Karpas-422 (cell line): ENCODE measurements around the gene GSTA4. TPM values are rescaled to one million over a fixed set of nuclear protein-coding genes. Genes with fewer than 3 reads are reported as not detected.

ENCODE experiments used
- DNase-seq: peaks from one replicate; pipeline ENCODE4 v3.0.0-alpha.2; 2015
- H2AFZ ChIP-seq: fragments of 200-600 bp; sonication (generic); 2 replicates; pipeline ENCODE4 v1.6.1; 2014; ENCODE audit warnings: antibody characterized with exemption, low read length, mixed read lengths
- H3K27ac ChIP-seq: fragments of 200-600 bp; sonication (generic); 2 replicates; pipeline ENCODE4 v1.5.1; 2014; ENCODE audit warnings: mild to moderate bottlenecking, low read length, moderate library complexity
- H3K27me3 ChIP-seq: fragments of 200-600 bp; sonication (generic); 2 replicates; pipeline ENCODE4 v1.6.1; 2014; ENCODE audit warnings: low read length, mixed read lengths
- H3K36me3 ChIP-seq: fragments of 200-600 bp; sonication (generic); 2 replicates; pipeline ENCODE4 v1.6.1; 2014; ENCODE audit warnings: low read length, mixed read lengths; ENCODE audit not compliant: insufficient read depth
- H3K4me1 ChIP-seq: fragments of 200-600 bp; sonication (generic); 2 replicates; pipeline ENCODE4 v1.6.1; 2014; ENCODE audit warnings: mild to moderate bottlenecking, low read length, mixed read lengths
- H3K4me2 ChIP-seq: fragments of 200-600 bp; sonication (generic); 2 replicates; pipeline ENCODE4 v1.6.1; 2014; ENCODE audit warnings: low read length, low read depth, mild to moderate bottlenecking; ENCODE audit not compliant: poor library complexity, severe bottlenecking
- H3K4me3 ChIP-seq: fragments of 200-600 bp; sonication (generic); 2 replicates; pipeline ENCODE4 v1.5.1; 2014; ENCODE audit warnings: mild to moderate bottlenecking, antibody characterized with exemption, low read length, mixed read lengths
- H3K79me2 ChIP-seq: fragments of 200-600 bp; sonication (generic); 2 replicates; pipeline ENCODE4 v1.6.1; 2014; ENCODE audit warnings: mild to moderate bottlenecking, low read length, mixed read lengths
- H3K9ac ChIP-seq: fragments of 200-600 bp; sonication (generic); 2 replicates; pipeline ENCODE4 v1.6.0; 2014; ENCODE audit warnings: low read length
- H3K9me2 ChIP-seq: fragments of 200-600 bp; sonication (generic), shearing (Covaris generic); replicated peaks from 2 replicates; pipeline ENCODE4 v1.6.0; 2014; ENCODE audit warnings: mild to moderate bottlenecking, low read length, moderate library complexity; ENCODE audit not compliant: insufficient read depth
- H3K9me3 ChIP-seq: fragments of 300-700, 200-600 bp; sonication (generic); 2 replicates; pipeline ENCODE4 v1.6.1; 2014; ENCODE audit warnings: low read length, mixed read lengths
- H4K20me1 ChIP-seq: fragments of 200-600 bp; sonication (generic); 2 replicates; pipeline ENCODE4 v1.6.1; 2014; ENCODE audit warnings: mild to moderate bottlenecking, antibody characterized with exemption, low read length, low read depth; ENCODE audit not compliant: insufficient read depth
- total RNA-seq: library from RNA; depleted of rRNA; stranded (reverse); fragments of >200 nt; shearing (Covaris generic); gene quantifications from 2 replicates; pipeline ENCODE4 v1.2.3, GENCODE V29; 2014; ENCODE audit warnings: low replicate concordance

Gene GSTA4
- total RNA-seq, 1 experiment from 2014 or later: 2.8 TPM

- Histone ChIP-seq H4K20me1 (no peaks in the 10 kb centered on the region), H3K4me2 (no peak overlapping the region), H3K27ac (no peak overlapping the region), H3K79me2 (no peaks in the 10 kb centered on the region), H3K9me2 (no peaks in the 10 kb centered on the region), H3K9ac (no peak overlapping the region), H3K36me3 (no peaks in the 10 kb centered on the region), H2AFZ (no peak overlapping the region), H3K9me3 (no peaks in the 10 kb centered on the region), H3K4me3 (no peak overlapping the region), H3K27me3 (no peaks in the 10 kb centered on the region), H3K4me1 (no peaks in the 10 kb centered on the region)
- DNase-seq: no peak
Measured at GRCh38 chr6:53026526-53026925, 31.4 kb upstream of the GSTA4 start.

- H3K4me2 ChIP-seq: no peak overlapping the region
- DNase-seq: no peak
- no peaks in the 10 kb centered on the region for H3K9me3 ChIP-seq
- H3K4me3 ChIP-seq: no peak overlapping the region
- no peaks in the 10 kb centered on the region for H3K27me3 ChIP-seq
- H3K36me3 ChIP-seq: no peaks in the 10 kb centered on the region
- H3K27ac ChIP-seq: no peak overlapping the region
- no peaks in the 10 kb centered on the region for H4K20me1 ChIP-seq
- no peak overlapping the region for H3K9ac ChIP-seq
- H3K9me2 ChIP-seq: no peaks in the 10 kb centered on the region
- no peaks in the 10 kb centered on the region for H3K4me1 ChIP-seq
- no peak overlapping the region for H2AFZ ChIP-seq
- no peaks in the 10 kb centered on the region for H3K79me2 ChIP-seq
Measured at GRCh38 chr6:53023323-53023722, 28.2 kb upstream of the GSTA4 start.

- Histone ChIP-seq H3K4me1 (no peaks in the 10 kb centered on the region), H3K9me3 (no peaks in the 10 kb centered on the region), H2AFZ (no peak overlapping the region), H3K4me3 (no peak overlapping the region), H3K9ac (no peak overlapping the region), H3K79me2 (no peaks in the 10 kb centered on the region), H3K27me3 (no peaks in the 10 kb centered on the region), H3K9me2 (no peaks in the 10 kb centered on the region), H3K27ac (no peak overlapping the region), H4K20me1 (no peaks in the 10 kb centered on the region), H3K36me3 (no peaks in the 10 kb centered on the region), H3K4me2 (no peak overlapping the region)
- no peak for DNase-seq
Measured at GRCh38 chr6:53020005-53020744, 25.1 kb upstream of the GSTA4 start.

GRCh38 chr6:53018446-53018845 is 23.4 kb upstream of the GSTA4 start:
- H3K79me2 ChIP-seq: no peaks in the 10 kb centered on the region
- no peaks in the 10 kb centered on the region for H3K9me3 ChIP-seq
- H3K4me1 ChIP-seq: no peaks in the 10 kb centered on the region
- H3K36me3 ChIP-seq: no peaks in the 10 kb centered on the region
- H3K27ac ChIP-seq: no peak overlapping the region
- no peak overlapping the region for H2AFZ ChIP-seq
- no peaks in the 10 kb centered on the region for H3K27me3 ChIP-seq
- no peaks in the 10 kb centered on the region for H4K20me1 ChIP-seq
- H3K9ac ChIP-seq: no peak overlapping the region
- no peaks in the 10 kb centered on the region for H3K9me2 ChIP-seq
- H3K4me3 ChIP-seq: no peak overlapping the region
- DNase-seq: no peak
- no peak overlapping the region for H3K4me2 ChIP-seq

- no peak overlapping the region for H2AFZ ChIP-seq
- H3K9me3 ChIP-seq: no peaks in the 10 kb centered on the region
- H3K9me2 ChIP-seq: no peaks in the 10 kb centered on the region
- no peak overlapping the region for H3K9ac ChIP-seq
- no peak for DNase-seq
- H3K4me2 ChIP-seq: no peak overlapping the region
- no peaks in the 10 kb centered on the region for H3K4me1 ChIP-seq
- no peak overlapping the region for H3K4me3 ChIP-seq
- H4K20me1 ChIP-seq: no peaks in the 10 kb centered on the region
- H3K27me3 ChIP-seq: no peaks in the 10 kb centered on the region
- no peaks in the 10 kb centered on the region for H3K36me3 ChIP-seq
- H3K27ac ChIP-seq: no peak overlapping the region
- H3K79me2 ChIP-seq: no peaks in the 10 kb centered on the region
Measured at GRCh38 chr6:53015486-53015885, 20.4 kb upstream of the GSTA4 start.

- H3K4me2 ChIP-seq: no peak overlapping the region
- no peaks in the 10 kb centered on the region for H3K4me1 ChIP-seq
- H3K36me3 ChIP-seq: no peaks in the 10 kb centered on the region
- no peak overlapping the region for H3K4me3 ChIP-seq
- H3K9me2 ChIP-seq: no peaks in the 10 kb centered on the region
- H3K79me2 ChIP-seq: no peaks in the 10 kb centered on the region
- no peaks in the 10 kb centered on the region for H3K9me3 ChIP-seq
- no peak overlapping the region for H2AFZ ChIP-seq
- no peaks in the 10 kb centered on the region for H3K27me3 ChIP-seq
- no peak overlapping the region for H3K9ac ChIP-seq
- DNase-seq: no peak
- no peak overlapping the region for H3K27ac ChIP-seq
- H4K20me1 ChIP-seq: no peaks in the 10 kb centered on the region
Measured at GRCh38 chr6:53014744-53015143, 19.7 kb upstream of the GSTA4 start.

- H4K20me1 ChIP-seq: no peaks in the 10 kb centered on the region
- H3K36me3 ChIP-seq: no peaks in the 10 kb centered on the region
- H3K27me3 ChIP-seq: no peaks in the 10 kb centered on the region
- H3K79me2 ChIP-seq: no peaks in the 10 kb centered on the region
- H2AFZ ChIP-seq: no peak overlapping the region
- no peak for DNase-seq
- no peaks in the 10 kb centered on the region for H3K9me3 ChIP-seq
- no peaks in the 10 kb centered on the region for H3K9me2 ChIP-seq
- no peak overlapping the region for H3K9ac ChIP-seq
- H3K4me1 ChIP-seq: no peaks in the 10 kb centered on the region
- no peak overlapping the region for H3K4me3 ChIP-seq
- no peak overlapping the region for H3K27ac ChIP-seq
- H3K4me2 ChIP-seq: no peak overlapping the region
Measured at GRCh38 chr6:53014063-53014462, 19.0 kb upstream of the GSTA4 start.

GRCh38 chr6:53011979-53012378 is 16.9 kb upstream of the GSTA4 start:
- no peak overlapping the region for H3K9ac ChIP-seq
- no peak overlapping the region for H2AFZ ChIP-seq
- H3K9me2 ChIP-seq: no peaks in the 10 kb centered on the region
- H4K20me1 ChIP-seq: no peaks in the 10 kb centered on the region
- H3K4me3 ChIP-seq: no peak overlapping the region
- H3K4me1 ChIP-seq: no peaks in the 10 kb centered on the region
- no peak for DNase-seq
- no peaks in the 10 kb centered on the region for H3K27me3 ChIP-seq
- no peaks in the 10 kb centered on the region for H3K79me2 ChIP-seq
- no peak overlapping the region for H3K4me2 ChIP-seq
- H3K27ac ChIP-seq: no peak overlapping the region
- no peaks in the 10 kb centered on the region for H3K9me3 ChIP-seq
- no peaks in the 10 kb centered on the region for H3K36me3 ChIP-seq
